GM10266 (cell line): ENCODE measurements around the gene OPRL1.

Experiments used
- DNase-seq: peaks from one replicate; pipeline ENCODE4 v3.0.0; 2012; ENCODE audit errors: extremely low spot score
- CTCF ChIP-seq: IDR thresholded peaks from 2 replicates; pipeline ENCODE4 v1.5.1; 2012; ENCODE audit warnings: mild to moderate bottlenecking, low read depth; ENCODE audit not compliant: control insufficient read depth, insufficient read depth; ENCODE audit errors: missing control alignments

Gene OPRL1

GRCh38 chr20:64142590-64142989 is 62.7 kb downstream of the OPRL1 start:
- TF ChIP-seq CTCF = no peak
- DNase-seq = no peak

GRCh38 chr20:64143018-64143801 is 63.3 kb downstream of the OPRL1 start:
- no peak for DNase-seq
- TF ChIP-seq CTCF = no peak

DNA sequence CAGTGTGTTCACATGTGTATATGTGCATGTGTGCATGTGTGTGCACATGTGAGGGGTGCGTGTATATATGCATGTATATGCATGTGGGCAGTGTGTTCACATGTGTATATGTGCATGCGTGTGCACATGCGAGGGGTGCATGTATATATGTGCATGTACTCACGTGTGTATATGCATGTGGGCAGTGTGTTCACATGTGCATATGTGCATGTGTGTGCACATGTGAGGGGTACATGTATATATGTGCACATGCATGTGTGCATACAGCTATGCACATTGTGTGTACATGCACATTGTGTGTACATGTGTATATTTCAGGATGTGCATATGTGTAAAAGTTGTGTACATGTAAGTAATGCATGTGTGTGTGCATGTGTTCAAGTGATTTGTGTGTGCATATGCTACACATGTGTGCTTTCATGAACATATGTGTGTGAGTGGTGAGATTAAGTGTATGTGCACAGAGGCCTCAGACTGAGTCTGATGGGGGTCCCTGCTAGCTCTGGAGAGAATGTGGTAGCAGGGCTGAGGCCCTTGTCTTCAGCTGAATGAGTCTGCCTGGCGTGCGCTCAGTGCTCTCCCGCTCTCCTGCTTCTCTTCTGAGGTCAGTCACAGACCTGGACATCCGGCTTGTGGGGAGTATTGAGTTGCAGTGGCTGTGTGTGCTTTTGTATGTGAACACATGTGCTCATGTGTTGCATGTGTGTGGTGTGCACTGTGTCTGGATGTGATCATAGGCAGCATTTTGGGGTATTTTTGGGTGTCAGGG is 64.4 kb downstream of the OPRL1 start:
- no peak for TF ChIP-seq CTCF
- no peak for DNase-seq

GRCh38 chr20:64145458-64146300 is 65.8 kb downstream of the OPRL1 start:
- peak; percentile 3 for TF ChIP-seq CTCF
- no peak for DNase-seq

GRCh38 chr20:64146301-64146935 is 66.5 kb downstream of the OPRL1 start:
- no peak for TF ChIP-seq CTCF
- DNase-seq = no peak

DNA sequence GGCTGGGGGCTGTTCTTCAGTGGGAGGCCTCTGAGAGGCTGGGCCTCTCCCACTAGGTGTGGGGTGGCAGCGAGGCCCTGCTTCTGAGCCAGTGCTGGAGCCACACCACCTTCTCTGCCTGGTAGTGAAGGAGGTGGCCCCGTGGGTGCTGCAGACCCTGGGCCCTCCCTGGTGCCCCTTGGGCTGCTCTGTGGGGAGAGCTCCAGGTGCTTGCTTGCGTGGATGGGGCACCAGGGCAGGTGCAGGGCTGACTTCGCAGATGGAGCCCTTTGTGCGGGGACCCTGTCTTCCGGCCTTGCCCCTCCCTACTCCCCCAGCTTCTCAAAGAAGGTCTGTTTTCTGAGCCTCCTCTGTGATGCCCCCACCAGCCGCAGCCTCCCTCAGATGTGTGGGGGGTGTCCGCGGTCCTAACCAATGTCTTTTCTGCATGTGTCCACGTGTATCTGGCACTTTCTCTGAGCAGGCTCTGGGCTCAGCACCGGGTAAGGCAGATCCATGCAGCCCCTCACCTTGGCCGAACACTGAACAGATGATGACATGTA is 67.1 kb downstream of the OPRL1 start:
- no peak for TF ChIP-seq CTCF

More for the DNA sequence above, 67.1 kb downstream of the OPRL1 start:
- no peak for DNase-seq
